ENCODE measurements around the gene EPHB6.
A peak's percentile ranks its signal among the peaks of the same experiment; 100 is the strongest.

GRCh38 chr7:142853739-142854371 lies 1.0 kb upstream of the EPHB6 start:
- TF ChIP-seq CTCF (IDR thresholded peaks at IDR 0.05; ENCODE audit: low read depth, low read length) (peak; percentile 92), POLR2A (IDR thresholded peaks at IDR 0.05; ENCODE audit: extremely low read depth, insufficient read length) (no peak)

Data from NB4 (cell line).